Neural cell (in vitro differentiated cells): Measurements from ENCODE around the gene ACLY.

ENCODE experiments used
- EP300 ChIP-seq: fragments of 450-650 bp; conservative IDR thresholded peaks from 2 replicates; pipeline ENCODE4 v1.6.1; 2014; ENCODE audit warnings: antibody characterized with exemption, mild to moderate bottlenecking, moderate library complexity; ENCODE audit not compliant: poor library complexity, severe bottlenecking
- REST ChIP-seq: IDR thresholded peaks from 2 replicates; pipeline ENCODE4 v1.6.1; 2012; ENCODE audit warnings: borderline replicate concordance
- SMC3 ChIP-seq: fragments of 450-650 bp; conservative IDR thresholded peaks from 2 replicates; pipeline ENCODE4 v1.6.1; 2014; ENCODE audit warnings: antibody characterized with exemption, mild to moderate bottlenecking, moderate library complexity; ENCODE audit not compliant: poor library complexity
- TF ChIP-seq, protein P1 (sequence below): fragments of 450-650 bp; IDR thresholded peaks from 2 replicates; pipeline ENCODE4 v1.5.1; 2014; ENCODE audit warnings: antibody characterized with exemption, mild to moderate bottlenecking, moderate library complexity; ENCODE audit not compliant: poor library complexity, severe bottlenecking

- TF ChIP-seq SMC3 = no peak
- TF ChIP-seq, protein P1, sequence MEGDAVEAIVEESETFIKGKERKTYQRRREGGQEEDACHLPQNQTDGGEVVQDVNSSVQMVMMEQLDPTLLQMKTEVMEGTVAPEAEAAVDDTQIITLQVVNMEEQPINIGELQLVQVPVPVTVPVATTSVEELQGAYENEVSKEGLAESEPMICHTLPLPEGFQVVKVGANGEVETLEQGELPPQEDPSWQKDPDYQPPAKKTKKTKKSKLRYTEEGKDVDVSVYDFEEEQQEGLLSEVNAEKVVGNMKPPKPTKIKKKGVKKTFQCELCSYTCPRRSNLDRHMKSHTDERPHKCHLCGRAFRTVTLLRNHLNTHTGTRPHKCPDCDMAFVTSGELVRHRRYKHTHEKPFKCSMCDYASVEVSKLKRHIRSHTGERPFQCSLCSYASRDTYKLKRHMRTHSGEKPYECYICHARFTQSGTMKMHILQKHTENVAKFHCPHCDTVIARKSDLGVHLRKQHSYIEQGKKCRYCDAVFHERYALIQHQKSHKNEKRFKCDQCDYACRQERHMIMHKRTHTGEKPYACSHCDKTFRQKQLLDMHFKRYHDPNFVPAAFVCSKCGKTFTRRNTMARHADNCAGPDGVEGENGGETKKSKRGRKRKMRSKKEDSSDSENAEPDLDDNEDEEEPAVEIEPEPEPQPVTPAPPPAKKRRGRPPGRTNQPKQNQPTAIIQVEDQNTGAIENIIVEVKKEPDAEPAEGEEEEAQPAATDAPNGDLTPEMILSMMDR = no peak
- no peak for TF ChIP-seq REST
- no peak for TF ChIP-seq EP300
Observed at GRCh38 chr17:41907633-41908539, 10.9 kb downstream of the ACLY start.
